MM.1S (cell line): ENCODE measurements around the gene SHMT2.

Experiments
- EZH2 ChIP-seq: fragments of 300-600 bp; sonication (generic); optimal IDR thresholded peaks from 2 replicates; pipeline ENCODE3; 2017; ENCODE audit warnings: low read depth, mild to moderate bottlenecking, antibody characterized with exemption, low read length, mixed read lengths
- EZH2phosphoT487 ChIP-seq: fragments of 300-600 bp; sonication (generic); IDR thresholded peaks from 2 replicates; pipeline ENCODE4 v1.6.1; 2018; ENCODE audit warnings: antibody characterized with exemption, low read length
- TF ChIP-seq, protein P1 (sequence below): fragments of 300-600 bp; sonication (generic); IDR thresholded peaks from 2 replicates; pipeline ENCODE4 v1.5.1; 2016; ENCODE audit warnings: antibody characterized with exemption, low read length, mixed read lengths

DNA sequence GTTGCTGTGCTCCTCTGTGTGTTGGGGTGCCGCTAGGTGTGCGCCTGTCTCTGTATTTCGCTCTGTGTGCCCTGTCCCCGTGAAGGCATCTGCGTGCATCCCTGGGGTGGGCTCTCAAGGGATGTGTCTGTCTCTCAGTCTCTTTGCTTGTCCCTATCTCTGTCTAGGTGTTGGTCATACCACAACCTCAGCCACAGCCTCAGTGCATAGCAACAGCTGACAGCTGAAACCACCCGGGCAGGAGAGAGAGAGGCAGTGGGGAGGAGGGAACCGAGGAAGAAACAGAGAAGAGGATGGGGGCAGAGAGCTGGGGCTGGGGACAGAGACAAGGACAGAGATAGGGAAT is 13.9 kb upstream of the SHMT2 start:
- TF ChIP-seq, protein P1, sequence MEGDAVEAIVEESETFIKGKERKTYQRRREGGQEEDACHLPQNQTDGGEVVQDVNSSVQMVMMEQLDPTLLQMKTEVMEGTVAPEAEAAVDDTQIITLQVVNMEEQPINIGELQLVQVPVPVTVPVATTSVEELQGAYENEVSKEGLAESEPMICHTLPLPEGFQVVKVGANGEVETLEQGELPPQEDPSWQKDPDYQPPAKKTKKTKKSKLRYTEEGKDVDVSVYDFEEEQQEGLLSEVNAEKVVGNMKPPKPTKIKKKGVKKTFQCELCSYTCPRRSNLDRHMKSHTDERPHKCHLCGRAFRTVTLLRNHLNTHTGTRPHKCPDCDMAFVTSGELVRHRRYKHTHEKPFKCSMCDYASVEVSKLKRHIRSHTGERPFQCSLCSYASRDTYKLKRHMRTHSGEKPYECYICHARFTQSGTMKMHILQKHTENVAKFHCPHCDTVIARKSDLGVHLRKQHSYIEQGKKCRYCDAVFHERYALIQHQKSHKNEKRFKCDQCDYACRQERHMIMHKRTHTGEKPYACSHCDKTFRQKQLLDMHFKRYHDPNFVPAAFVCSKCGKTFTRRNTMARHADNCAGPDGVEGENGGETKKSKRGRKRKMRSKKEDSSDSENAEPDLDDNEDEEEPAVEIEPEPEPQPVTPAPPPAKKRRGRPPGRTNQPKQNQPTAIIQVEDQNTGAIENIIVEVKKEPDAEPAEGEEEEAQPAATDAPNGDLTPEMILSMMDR, result no peak
- TF ChIP-seq EZH2phosphoT487 (no peak), EZH2 (no peak)
